Liver (tissue), 3 donors: ENCODE results near the gene RIN1.
"Not testable (repeated sequence)": the region's sequence is repeated elsewhere in the genome, so short reads cannot be mapped to it uniquely, and the experiment has no call there.

Experiments used
- CTCF ChIP-seq: fragments of 150-350 bp; IDR thresholded peaks from 2 replicates; pipeline ENCODE4 v1.5.1; 2017; ENCODE audit warnings: improper control_type of control experiment, low read depth, low read length; ENCODE audit not compliant: missing input control
- EGR1 ChIP-seq, 2 donors: IDR thresholded peaks; 2 replicates each; pipeline ENCODE4 v1.6.1; 2016 to 2018; ENCODE audit warnings: antibody characterized with exemption in 2 of 2, low read depth in 2 of 2
- HNF4A ChIP-seq, 2 donors: conservative IDR thresholded peaks; 2 replicates each; pipeline ENCODE4 v1.6.1; 2016; ENCODE audit warnings: antibody characterized with exemption in 2 of 2, mild to moderate bottlenecking in 2 of 2
- REST ChIP-seq: IDR thresholded peaks from 2 replicates; pipeline ENCODE4 v1.6.1; 2016; ENCODE audit warnings: antibody characterized with exemption, mild to moderate bottlenecking
- SP1 ChIP-seq: IDR thresholded peaks from 2 replicates; pipeline ENCODE4 v1.6.1; 2018; ENCODE audit warnings: antibody characterized with exemption, mild to moderate bottlenecking
- TAF1 ChIP-seq: conservative IDR thresholded peaks from 2 replicates; pipeline ENCODE4 v1.6.1; 2016; ENCODE audit warnings: antibody characterized with exemption, mild to moderate bottlenecking
- YY1 ChIP-seq: IDR thresholded peaks from 2 replicates; pipeline ENCODE4 v1.6.1; 2016; ENCODE audit warnings: antibody characterized with exemption, mild to moderate bottlenecking
- ZBTB33 ChIP-seq: IDR thresholded peaks from 2 replicates; pipeline ENCODE4 v1.6.1; 2016; ENCODE audit warnings: antibody characterized with exemption
- donor health status: healthy.
- donor health status: healthy.

GRCh38 chr11:66350560-66351235, 14.5 kb upstream of the RIN1 start:
- TF ChIP-seq CTCF; TAF1; REST; EGR1 (IDR thresholded peaks at IDR 0.05; ENCODE audit: low read depth in 2 of 2); HNF4A (conservative IDR thresholded peaks at IDR 0.05); SP1; YY1; ZBTB33: not testable (repeated sequence)
